GM12878 (cell line): ENCODE data around the gene UBE2O. TPM values are rescaled to one million over a fixed set of nuclear protein-coding genes. Genes with fewer than 3 reads are reported as not detected.

Experiments used
- ATAC-seq: fragments of 200-7000 bp; cut with Tn5 transposase; 3 replicates; pipeline ENCODE4 v1.9.1; 2020; ENCODE audit warnings: mild to moderate bottlenecking, moderate library complexity
- BruUV-seq: library from RNA; stranded (reverse); fragments of 400-500 nt; replicated peaks from 2 replicates; lab custom pipeline; 2021; lab: Mats Ljungman, UMichigan
- CTCF ChIA-PET: fragments of 300-600 bp; sonication (Branson Sonifier 250); formaldehyde crosslinking; extraction: SDS; loops from one replicate; lab custom pipeline; 2021; ENCODE audit warnings: inconsistent platforms; lab: Yijun Ruan, JAX
- POLR2A ChIA-PET: fragments of 350-600 bp; formaldehyde crosslinking; extraction: SDS; loops from one replicate; lab custom pipeline; 2021; ENCODE audit warnings: inconsistent platforms; lab: Charles Lee
- RAD21 ChIA-PET: fragments of 300-600 bp; sonication (Branson Sonifier 250); formaldehyde crosslinking; loops from one replicate; lab custom pipeline; 2023; ENCODE audit warnings: antibody characterized with exemption; ENCODE audit not compliant: unreplicated experiment; lab: Charles Lee
- SMC1A ChIA-PET: fragments of 300-600 bp; sonication (Branson Sonifier 250); formaldehyde crosslinking; loops from one replicate; lab custom pipeline; 2023; ENCODE audit not compliant: unreplicated experiment, uncharacterized antibody; lab: Charles Lee
- DNase-seq: peaks from one replicate; pipeline ENCODE4 v3.0.0-alpha.2; 2011; ENCODE audit warnings: low read depth, low spot score
- FAIRE-seq: peaks from 3 replicates; lab custom pipeline; 2011; peaks lifted over from hg19 to GRCh38; lab: Jason Lieb, UNC
- H2AFZ ChIP-seq: 2 replicates; pipeline ENCODE4 v1.6.0; 2011; ENCODE audit warnings: low read depth, low read length, control low read depth; ENCODE audit not compliant: control insufficient read depth
- H3K27ac ChIP-seq: 2 replicates; pipeline ENCODE4 v1.5.1; 2011; ENCODE audit warnings: control low read depth; ENCODE audit not compliant: control insufficient read depth, insufficient read depth
- H3K27me3 ChIP-seq, 2 experiments: replicated peaks in 1 of 2; 2 replicates each; pipeline versions ENCODE4 v1.6.0 to v1.6.1; 2011; ENCODE audit warnings: low read length in 1 of 2; ENCODE audit not compliant: control insufficient read depth in 2 of 2, insufficient read depth in 2 of 2
- H3K36me3 ChIP-seq, 2 experiments: 2 replicates each; pipeline ENCODE4 v1.5.1; 2011; ENCODE audit warnings: low read length in 1 of 2; ENCODE audit not compliant: control insufficient read depth in 2 of 2, insufficient read depth in 2 of 2
- H3K4me1 ChIP-seq: 2 replicates; pipeline ENCODE4 v1.6.1; 2011; ENCODE audit warnings: mild to moderate bottlenecking, low read length, moderate library complexity, mixed read lengths; ENCODE audit not compliant: control insufficient read depth, insufficient read depth
- H3K4me2 ChIP-seq: 2 replicates; pipeline ENCODE4 v1.6.0; 2011; ENCODE audit warnings: control low read depth; ENCODE audit not compliant: control insufficient read depth, insufficient read depth
- H3K4me3 ChIP-seq: fragments of 200-600 bp; sonication (generic); 2 replicates; pipeline ENCODE4 v1.5.1; 2016
- H3K79me2 ChIP-seq: 2 replicates; pipeline ENCODE4 v1.6.0; 2011; ENCODE audit warnings: low read length; ENCODE audit not compliant: control insufficient read depth, insufficient read depth
- H3K9ac ChIP-seq: 2 replicates; pipeline ENCODE4 v1.8.0; 2011; ENCODE audit warnings: low read length, control low read depth, mixed read lengths; ENCODE audit not compliant: control insufficient read depth, insufficient read depth
- H3K9me3 ChIP-seq: replicated peaks from 3 replicates; pipeline ENCODE4 v1.5.1; 2011; ENCODE audit warnings: mild to moderate bottlenecking, low read length; ENCODE audit not compliant: control insufficient read depth, insufficient read depth
- H4K20me1 ChIP-seq: 2 replicates; pipeline ENCODE4 v1.6.0; 2011; ENCODE audit not compliant: control insufficient read depth, insufficient read depth
- EED ChIP-seq: sonication (generic); IDR thresholded peaks from 2 replicates; pipeline ENCODE4 v1.6.1; 2016; ENCODE audit warnings: antibody characterized with exemption, low read depth
- ESRRA ChIP-seq: IDR thresholded peaks from 2 replicates; pipeline ENCODE4 v1.6.1; 2012; ENCODE audit warnings: mild to moderate bottlenecking, low read length, improper control_type of control experiment
- ETV6 ChIP-seq, 2 experiments: fragments of 450-650 bp in 1 of 2; IDR thresholded peaks in 1 of 2; conservative IDR thresholded peaks in 1 of 2; 2 replicates each; pipeline ENCODE4 v1.6.1; 2014; ENCODE audit warnings: antibody characterized with exemption in 1 of 2, borderline replicate concordance in 1 of 2, low read depth in 1 of 2, mild to moderate bottlenecking in 1 of 2, moderate library complexity in 1 of 2
- FOS ChIP-seq: IDR thresholded peaks from 3 replicates; pipeline ENCODE4 v1.6.1; 2011; ENCODE audit warnings: borderline replicate concordance; ENCODE audit not compliant: insufficient read length; ENCODE audit errors: extremely low read depth
- KDM1A ChIP-seq: fragments of 200-600 bp; sonication (generic); IDR thresholded peaks from 2 replicates; pipeline ENCODE4 v1.6.1; 2016; ENCODE audit warnings: borderline replicate concordance
- POLR2A ChIP-seq: IDR thresholded peaks from 2 replicates; pipeline ENCODE4 v1.6.1; 2011; ENCODE audit warnings: low read depth, mild to moderate bottlenecking, low read length
- WGBS: methylation state at CpG from one replicate; pipeline ENCODE4 v1.1.6; 2016; ENCODE audit warnings: low lambda C conversion rate; ENCODE audit not compliant: insufficient replicate concordance, insufficient coverage; ENCODE audit errors: missing lambda C conversion rate; 5-methylcytosine and 5-hydroxymethylcytosine counted together
- in situ Hi-C: fragments of 300-500 bp; cut with MboI; formaldehyde crosslinking; loops from 9 replicates; pipeline ENCODE4 v1.14.3; 2018; ENCODE audit warnings: mixed read lengths
- intact Hi-C: fragments of 100-400 bp; cut with micrococcal nuclease; formaldehyde crosslinking; loops from one replicate; pipeline ENCODE4 v1.14.2; 2022; ENCODE audit not compliant: unreplicated experiment
- polyA plus RNA-seq, 11 experiments: library from polyadenylated mRNA; depleted of rRNA in 4 of 11; unstranded in 6 of 11; stranded (reverse) in 5 of 11; fragments of >200 nt; fragmentation: Nextera tagmentation in 4 of 11; fragmentation: Illumina TruSeq in 1 of 11; extraction: Ambion mirVana in 4 of 11; extraction: Trizol in 1 of 11; gene quantifications; 1 replicate in 1 of 11; 2 replicates in 10 of 11; pipeline versions ENCODE4 v1.2.1 to v1.2.3, GENCODE V29; 2011 to 2016; ENCODE audit warnings: inconsistent platforms in 2 of 11, missing spikeins in 2 of 11, low read depth in 1 of 11
- total RNA-seq, 4 experiments: library from RNA; depleted of rRNA in 3 of 4; stranded (reverse); fragments of >200 nt in 3 of 4; fragmentation: Illumina TruSeq in 1 of 4; extraction: Trizol in 1 of 4; gene quantifications; 2 replicates each; pipeline versions ENCODE4 v1.2.1 to v1.2.3, GENCODE V29; 2013 to 2021
- TF ChIP-seq, protein P1 (sequence below): fragments of 450-650 bp; IDR thresholded peaks from 2 replicates; pipeline ENCODE4 v1.6.1; 2016; ENCODE audit warnings: mild to moderate bottlenecking, moderate library complexity, borderline replicate concordance
- TF ChIP-seq, protein P2 (sequence below): IDR thresholded peaks from 2 replicates; pipeline ENCODE4 v1.6.1; 2011; ENCODE audit warnings: borderline replicate concordance, low read depth, mild to moderate bottlenecking, moderate library complexity, mixed read lengths, low read length; ENCODE audit not compliant: insufficient read depth; ENCODE audit errors: extremely low read length

The UBE2O gene
- total and polyA plus RNA-seq, 10 of the 15 experiments (the other 5 are each of a cell fraction or from before 2014, with no cell fraction given), result 2.1 to 39.0 (median 14.1) TPM

DNA sequence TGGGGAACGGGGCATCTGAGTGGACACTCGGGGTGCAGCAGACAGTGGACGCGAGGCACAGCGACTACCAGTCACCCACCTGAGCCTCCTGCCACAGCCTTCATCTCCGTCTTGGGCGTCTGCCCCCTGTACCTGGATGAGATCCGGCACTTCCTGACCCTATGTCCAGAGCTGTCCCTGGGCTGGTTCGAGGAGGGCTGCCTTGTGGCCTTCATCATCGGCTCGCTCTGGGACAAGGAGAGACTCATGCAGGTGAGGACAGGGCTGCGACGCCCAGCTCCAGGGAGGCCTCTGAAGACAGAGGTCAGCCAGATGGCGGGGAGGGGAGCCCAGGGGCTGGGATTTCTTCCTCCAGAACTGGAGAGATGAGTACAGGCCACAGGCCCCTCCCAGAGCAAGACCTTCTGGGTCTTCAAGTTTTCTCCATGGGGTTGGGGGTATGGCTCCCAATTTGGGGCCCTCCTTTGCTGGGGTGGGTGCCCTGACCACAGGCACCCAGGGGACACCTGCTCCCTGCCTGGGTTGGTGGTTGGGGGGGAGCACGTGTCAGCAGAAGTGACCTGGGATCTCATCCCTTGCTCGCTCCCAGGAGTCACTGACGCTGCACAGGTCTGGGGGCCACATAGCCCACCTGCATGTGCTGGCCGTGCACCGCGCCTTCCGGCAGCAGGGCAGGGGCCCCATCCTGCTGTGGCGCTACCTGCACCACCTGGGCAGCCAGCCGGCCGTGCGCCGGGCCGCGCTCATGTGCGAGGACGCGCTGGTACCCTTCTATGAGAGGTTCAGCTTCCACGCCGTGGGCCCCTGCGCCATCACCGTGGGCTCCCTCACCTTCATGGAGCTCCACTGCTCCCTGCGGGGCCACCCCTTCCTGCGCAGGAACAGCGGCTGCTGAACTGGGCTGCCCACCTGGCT, 16.4 kb upstream of the UBE2O start:
- ChIA-PET RAD21 (interaction anchor here (1.0 kb wide), 1 partner anchor 38 kb away, joined by 4 read pairs; no protein-coding TSS in a partner anchor), SMC1A (interaction anchor here (1.1 to 4.6 kb wide), 3 partner anchors 24 to 38 kb away, joined by 3 to 19 read pairs (median 7); no protein-coding TSS in a partner anchor), CTCF (interaction anchor here (0.7 kb wide), 1 partner anchor 34 kb away, joined by 3 read pairs; no protein-coding TSS in a partner anchor), POLR2A (interaction anchor here (0.6 kb wide), 1 partner anchor 30 kb away, joined by 4 read pairs; no protein-coding TSS in a partner anchor)
- in situ Hi-C loops, result loop anchor here (5.0 kb wide), 1 partner anchor 38 kb away; no protein-coding TSS in a partner anchor
- Histone ChIP-seq H3K27ac (no peak overlapping the region), H3K9ac (no peak overlapping the region), H3K4me1 (peaks cover 6% of the 10 kb centered on the region), H3K4me2 (no peak overlapping the region), H3K9me3 (no peaks in the 10 kb centered on the region), H4K20me1 (no peaks in the 10 kb centered on the region), H3K79me2 (no peaks in the 10 kb centered on the region), H3K4me3 (no peak overlapping the region), H3K27me3 (no peaks in the 10 kb centered on the region), H3K36me3 (peaks cover 3 to 8% of the 10 kb centered on the region in 2 experiments; a peak in 3 of 4 replicates), H2AFZ (no peak overlapping the region)
- DNase-seq (no peak), FAIRE-seq (no peak), ATAC-seq (no peak)
- BruUV-seq, result no TSS peak
- WGBS, result 92% methylated on average over 35 of the region's 38 CpGs
- intact Hi-C loops, result no loop called here
- TF ChIP-seq EED, result no peak
- TF ChIP-seq ESRRA, result no peak
- TF ChIP-seq FOS, result no peak

GRCh38 chr17:76468634-76469010, 15.7 kb upstream of the UBE2O start:
- RAD21 ChIA-PET, result interaction anchor here (1.7 to 2.7 kb wide), 4 partner anchors 12 to 38 kb away, joined by 6 to 37 read pairs (median 14); partner anchors contain the start of gene RHBDF2
- DNase-seq, result no peak
- Histone ChIP-seq H3K4me1 (peaks cover 6% of the 10 kb centered on the region), H3K9ac (no peak overlapping the region), H4K20me1 (no peaks in the 10 kb centered on the region), H3K79me2 (no peaks in the 10 kb centered on the region), H3K36me3 (peaks cover 2 to 8% of the 10 kb centered on the region in 2 experiments; a peak in 3 of 4 replicates), H3K4me3 (no peak overlapping the region), H3K27me3 (no peaks in the 10 kb centered on the region), H3K9me3 (no peaks in the 10 kb centered on the region), H3K27ac (no peak overlapping the region), H2AFZ (no peak overlapping the region), H3K4me2 (no peak overlapping the region)
- no TSS peak for BruUV-seq
- CTCF ChIA-PET, result interaction anchor here (2.1 to 7.9 kb wide), 2 partner anchors 31 to 37 kb away, joined by 15 to 186 read pairs; partner anchors contain the start of gene RHBDF2
- intact Hi-C loops, result no loop called here
- 91% methylated on average over 14 of the region's 14 CpGs for WGBS
- no peak for ATAC-seq
- SMC1A ChIA-PET, result interaction anchor here (1.6 to 4.6 kb wide), 3 partner anchors 24 to 39 kb away, joined by 7 to 35 read pairs (median 19); no protein-coding TSS in a partner anchor
- no peak for FAIRE-seq
- POLR2A ChIA-PET, result interaction anchor here (2.4 kb wide), 1 partner anchor 31 kb away, joined by 9 read pairs; no protein-coding TSS in a partner anchor
- in situ Hi-C loops, result loop anchor here (5.0 kb wide), 1 partner anchor 39 kb away; no protein-coding TSS in a partner anchor
- TF ChIP-seq, protein P1, sequence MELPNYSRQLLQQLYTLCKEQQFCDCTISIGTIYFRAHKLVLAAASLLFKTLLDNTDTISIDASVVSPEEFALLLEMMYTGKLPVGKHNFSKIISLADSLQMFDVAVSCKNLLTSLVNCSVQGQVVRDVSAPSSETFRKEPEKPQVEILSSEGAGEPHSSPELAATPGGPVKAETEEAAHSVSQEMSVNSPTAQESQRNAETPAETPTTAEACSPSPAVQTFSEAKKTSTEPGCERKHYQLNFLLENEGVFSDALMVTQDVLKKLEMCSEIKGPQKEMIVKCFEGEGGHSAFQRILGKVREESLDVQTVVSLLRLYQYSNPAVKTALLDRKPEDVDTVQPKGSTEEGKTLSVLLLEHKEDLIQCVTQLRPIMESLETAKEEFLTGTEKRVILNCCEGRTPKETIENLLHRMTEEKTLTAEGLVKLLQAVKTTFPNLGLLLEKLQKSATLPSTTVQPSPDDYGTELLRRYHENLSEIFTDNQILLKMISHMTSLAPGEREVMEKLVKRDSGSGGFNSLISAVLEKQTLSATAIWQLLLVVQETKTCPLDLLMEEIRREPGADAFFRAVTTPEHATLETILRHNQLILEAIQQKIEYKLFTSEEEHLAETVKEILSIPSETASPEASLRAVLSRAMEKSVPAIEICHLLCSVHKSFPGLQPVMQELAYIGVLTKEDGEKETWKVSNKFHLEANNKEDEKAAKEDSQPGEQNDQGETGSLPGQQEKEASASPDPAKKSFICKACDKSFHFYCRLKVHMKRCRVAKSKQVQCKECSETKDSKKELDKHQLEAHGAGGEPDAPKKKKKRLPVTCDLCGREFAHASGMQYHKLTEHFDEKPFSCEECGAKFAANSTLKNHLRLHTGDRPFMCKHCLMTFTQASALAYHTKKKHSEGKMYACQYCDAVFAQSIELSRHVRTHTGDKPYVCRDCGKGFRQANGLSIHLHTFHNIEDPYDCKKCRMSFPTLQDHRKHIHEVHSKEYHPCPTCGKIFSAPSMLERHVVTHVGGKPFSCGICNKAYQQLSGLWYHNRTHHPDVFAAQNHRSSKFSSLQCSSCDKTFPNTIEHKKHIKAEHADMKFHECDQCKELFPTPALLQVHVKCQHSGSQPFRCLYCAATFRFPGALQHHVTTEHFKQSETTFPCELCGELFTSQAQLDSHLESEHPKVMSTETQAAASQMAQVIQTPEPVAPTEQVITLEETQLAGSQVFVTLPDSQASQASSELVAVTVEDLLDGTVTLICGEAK, result no peak
- TF ChIP-seq, protein P2, sequence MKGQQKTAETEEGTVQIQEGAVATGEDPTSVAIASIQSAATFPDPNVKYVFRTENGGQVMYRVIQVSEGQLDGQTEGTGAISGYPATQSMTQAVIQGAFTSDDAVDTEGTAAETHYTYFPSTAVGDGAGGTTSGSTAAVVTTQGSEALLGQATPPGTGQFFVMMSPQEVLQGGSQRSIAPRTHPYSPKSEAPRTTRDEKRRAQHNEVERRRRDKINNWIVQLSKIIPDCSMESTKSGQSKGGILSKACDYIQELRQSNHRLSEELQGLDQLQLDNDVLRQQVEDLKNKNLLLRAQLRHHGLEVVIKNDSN, result no peak
- TF ChIP-seq KDM1A (no peak), ETV6 (conservative IDR thresholded peaks at IDR 0.05 in 1 of 2, IDR thresholded peaks at IDR 0.05 in 1 of 2; ENCODE audit: borderline replicate concordance in 1 of 2, low read depth in 1 of 2) (no peak), POLR2A (0 out of 2 replicates have a peak, but pooled peaks have one; percentile 19)
